HepG2 (cell line): ENCODE data around the gene C6orf136. TPM values are rescaled to one million over a fixed set of nuclear protein-coding genes. Genes with fewer than 3 reads are reported as not detected.

Source experiments
- ATF7 ChIP-seq, 2 experiments: fragments of 450-650 bp in 1 of 2; sonication (generic) in 1 of 2; formaldehyde crosslinking in 1 of 2; IDR thresholded peaks; 2 replicates each; pipeline versions ENCODE4 v1.4.0 to v1.6.1; 2016 to 2020; ENCODE audit warnings: antibody characterized with exemption in 1 of 2, mild to moderate bottlenecking in 1 of 2, missing genetic modification reagents in 1 of 2
- DNMT3B ChIP-seq: conservative IDR thresholded peaks from 2 replicates; pipeline ENCODE4 v1.6.1; 2016; ENCODE audit warnings: missing biosample characterization, control low read depth
- DR1 ChIP-seq: sonication (generic); formaldehyde crosslinking; IDR thresholded peaks from 2 replicates; pipeline ENCODE4 v1.8.0; 2021; ENCODE audit warnings: mild to moderate bottlenecking, missing genetic modification reagents, inconsistent platforms
- ERF ChIP-seq: IDR thresholded peaks from 2 replicates; pipeline ENCODE4 v1.6.1; 2018; ENCODE audit warnings: missing biosample characterization, missing genetic modification reagents
- HMGA1 ChIP-seq: sonication (generic); formaldehyde crosslinking; conservative IDR thresholded peaks from 2 replicates; pipeline ENCODE4 v1.4.0; 2020; ENCODE audit warnings: missing genetic modification reagents
- MAFG ChIP-seq: sonication (generic); formaldehyde crosslinking; IDR thresholded peaks from 2 replicates; pipeline ENCODE4 v1.5.1; 2020; ENCODE audit warnings: mild to moderate bottlenecking, missing genetic modification reagents
- NFIC ChIP-seq: IDR thresholded peaks from 2 replicates; pipeline ENCODE4 v1.6.1; 2012; ENCODE audit warnings: mild to moderate bottlenecking, low read length, inconsistent platforms
- SMYD3 ChIP-seq: sonication (generic); formaldehyde crosslinking; IDR thresholded peaks from 2 replicates; pipeline ENCODE4 v1.8.1; 2023; ENCODE audit warnings: mild to moderate bottlenecking, missing genetic modification reagents
- SOX6 ChIP-seq, 2 experiments: fragments of 450-650 bp in 1 of 2; sonication (generic) in 1 of 2; formaldehyde crosslinking in 1 of 2; IDR thresholded peaks; 2 replicates each; pipeline versions ENCODE4 v1.4.0 to v1.6.1; 2017 to 2020; ENCODE audit warnings: antibody characterized with exemption in 1 of 2, mild to moderate bottlenecking in 1 of 2, missing genetic modification reagents in 1 of 2
- TBP ChIP-seq: sonication (generic); formaldehyde crosslinking; IDR thresholded peaks from 2 replicates; pipeline ENCODE4 v1.5.0; 2020; ENCODE audit warnings: missing genetic modification reagents
- YEATS4 ChIP-seq: sonication (generic); formaldehyde crosslinking; IDR thresholded peaks from 2 replicates; pipeline ENCODE4 v1.4.0; 2020; ENCODE audit warnings: missing genetic modification reagents, borderline replicate concordance
- ZFAT ChIP-seq: sonication (generic); formaldehyde crosslinking; conservative IDR thresholded peaks from 2 replicates; pipeline ENCODE4 v1.8.1; 2023; ENCODE audit warnings: missing genetic modification reagents, inconsistent platforms
- ZNF143 ChIP-seq: sonication (generic); formaldehyde crosslinking; IDR thresholded peaks from 2 replicates; pipeline ENCODE4 v1.4.0; 2020; ENCODE audit warnings: missing genetic modification reagents
- ZNF501 ChIP-seq: sonication (generic); formaldehyde crosslinking; IDR thresholded peaks from 2 replicates; pipeline ENCODE4 v1.5.1; 2020; ENCODE audit warnings: mild to moderate bottlenecking, moderate library complexity, missing genetic modification reagents
- polyA plus RNA-seq, 8 experiments: library from polyadenylated mRNA; depleted of rRNA in 3 of 8; stranded (reverse) in 7 of 8; unstranded in 1 of 8; fragments of >200 nt; fragmentation: Illumina TruSeq in 4 of 8; extraction: Trizol in 4 of 8; gene quantifications; 2 replicates each; pipeline versions ENCODE4 v1.2.1 to v1.2.3, GENCODE V29; 2011 to 2016; ENCODE audit warnings: low read depth in 4 of 8, missing spikeins in 1 of 8, mixed read lengths in 1 of 8; ENCODE audit not compliant: insufficient read depth in 1 of 8
- total RNA-seq, 5 experiments: library from RNA; depleted of rRNA; stranded (reverse); fragments of >200 nt; fragmentation: Illumina TruSeq; extraction: Trizol; gene quantifications; 2 replicates each; pipeline ENCODE4 v1.2.3, GENCODE V29; 2016; ENCODE audit warnings: low read depth in 1 of 5
- TF ChIP-seq, protein P1 (sequence below): sonication (generic); formaldehyde crosslinking; IDR thresholded peaks from 2 replicates; pipeline ENCODE4 v1.4.0; 2020; ENCODE audit warnings: missing genetic modification reagents, mild to moderate bottlenecking, borderline replicate concordance
- TF ChIP-seq, protein P2 (sequence below): sonication (generic); formaldehyde crosslinking; IDR thresholded peaks from 2 replicates; pipeline ENCODE4 v1.5.0; 2020; ENCODE audit warnings: mild to moderate bottlenecking, missing genetic modification reagents, borderline replicate concordance
- TF ChIP-seq, protein P3 (sequence below), 2 experiments: IDR thresholded peaks; 2 replicates each; pipeline ENCODE4 v1.6.1; 2011 to 2012; ENCODE audit warnings: low read length in 2 of 2, borderline replicate concordance in 1 of 2, low read depth in 1 of 2, mild to moderate bottlenecking in 1 of 2, moderate library complexity in 1 of 2
- TF ChIP-seq, protein P4 (sequence below): sonication (generic); formaldehyde crosslinking; IDR thresholded peaks from 2 replicates; pipeline ENCODE4 v1.9.0; 2021; ENCODE audit warnings: missing genetic modification reagents, mild to moderate bottlenecking, borderline replicate concordance
- TF ChIP-seq, protein P5 (sequence below): sonication (generic); formaldehyde crosslinking; IDR thresholded peaks from 2 replicates; pipeline ENCODE4 v1.8.1; 2023; ENCODE audit warnings: mild to moderate bottlenecking, missing genetic modification reagents

The C6orf136 gene
- total and polyA plus RNA-seq, 2 of the 13 experiments (the other 11 are each of a cell fraction or from before 2014, with no cell fraction given): 12.0 to 26.2 TPM

DNA sequence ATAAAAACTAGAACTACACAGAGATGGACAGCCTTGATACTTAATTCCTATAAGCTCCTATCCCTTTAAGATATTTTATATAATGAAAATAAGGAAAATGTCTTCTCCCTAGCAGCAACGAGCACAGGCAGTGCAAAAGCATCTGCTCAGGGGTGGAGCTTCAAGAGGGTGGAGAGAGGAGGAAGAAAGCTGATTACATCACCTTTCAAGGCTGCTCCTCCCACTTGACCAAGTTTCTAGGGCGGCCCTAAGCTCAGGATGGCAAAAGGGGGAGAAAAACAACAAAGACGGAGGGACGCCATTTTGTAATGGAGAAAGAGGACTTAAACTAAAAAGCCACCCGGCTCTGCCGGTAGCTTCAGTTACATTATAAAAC lies 32.1 kb upstream of the C6orf136 start (continued):
- TF ChIP-seq, protein P1, sequence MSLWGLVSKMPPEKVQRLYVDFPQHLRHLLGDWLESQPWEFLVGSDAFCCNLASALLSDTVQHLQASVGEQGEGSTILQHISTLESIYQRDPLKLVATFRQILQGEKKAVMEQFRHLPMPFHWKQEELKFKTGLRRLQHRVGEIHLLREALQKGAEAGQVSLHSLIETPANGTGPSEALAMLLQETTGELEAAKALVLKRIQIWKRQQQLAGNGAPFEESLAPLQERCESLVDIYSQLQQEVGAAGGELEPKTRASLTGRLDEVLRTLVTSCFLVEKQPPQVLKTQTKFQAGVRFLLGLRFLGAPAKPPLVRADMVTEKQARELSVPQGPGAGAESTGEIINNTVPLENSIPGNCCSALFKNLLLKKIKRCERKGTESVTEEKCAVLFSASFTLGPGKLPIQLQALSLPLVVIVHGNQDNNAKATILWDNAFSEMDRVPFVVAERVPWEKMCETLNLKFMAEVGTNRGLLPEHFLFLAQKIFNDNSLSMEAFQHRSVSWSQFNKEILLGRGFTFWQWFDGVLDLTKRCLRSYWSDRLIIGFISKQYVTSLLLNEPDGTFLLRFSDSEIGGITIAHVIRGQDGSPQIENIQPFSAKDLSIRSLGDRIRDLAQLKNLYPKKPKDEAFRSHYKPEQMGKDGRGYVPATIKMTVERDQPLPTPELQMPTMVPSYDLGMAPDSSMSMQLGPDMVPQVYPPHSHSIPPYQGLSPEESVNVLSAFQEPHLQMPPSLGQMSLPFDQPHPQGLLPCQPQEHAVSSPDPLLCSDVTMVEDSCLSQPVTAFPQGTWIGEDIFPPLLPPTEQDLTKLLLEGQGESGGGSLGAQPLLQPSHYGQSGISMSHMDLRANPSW (CRISPR knock-in tag): no peak; the same call in 1 of the 2 replicates
- TF ChIP-seq, protein P2, sequence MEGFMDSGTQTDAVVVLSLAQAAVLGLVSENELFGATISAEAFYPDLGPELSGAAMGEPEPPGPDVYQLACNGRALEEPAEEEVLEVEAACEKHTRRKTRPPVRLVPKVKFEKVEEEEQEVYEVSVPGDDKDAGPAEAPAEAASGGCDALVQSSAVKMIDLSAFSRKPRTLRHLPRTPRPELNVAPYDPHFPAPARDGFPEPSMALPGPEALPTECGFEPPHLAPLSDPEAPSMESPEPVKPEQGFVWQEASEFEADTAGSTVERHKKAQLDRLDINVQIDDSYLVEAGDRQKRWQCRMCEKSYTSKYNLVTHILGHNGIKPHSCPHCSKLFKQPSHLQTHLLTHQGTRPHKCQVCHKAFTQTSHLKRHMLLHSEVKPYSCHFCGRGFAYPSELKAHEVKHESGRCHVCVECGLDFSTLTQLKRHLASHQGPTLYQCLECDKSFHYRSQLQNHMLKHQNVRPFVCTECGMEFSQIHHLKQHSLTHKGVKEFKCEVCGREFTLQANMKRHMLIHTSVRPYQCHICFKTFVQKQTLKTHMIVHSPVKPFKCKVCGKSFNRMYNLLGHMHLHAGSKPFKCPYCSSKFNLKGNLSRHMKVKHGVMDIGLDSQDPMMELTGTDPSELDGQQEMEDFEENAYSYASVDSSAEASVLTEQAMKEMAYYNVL: peak; percentile 31; the same call in 1 of the 2 replicates
- TF ChIP-seq ZNF143: no peak
- no peak for TF ChIP-seq MAFG (CRISPR knock-in tag)
- TF ChIP-seq, protein P3, sequence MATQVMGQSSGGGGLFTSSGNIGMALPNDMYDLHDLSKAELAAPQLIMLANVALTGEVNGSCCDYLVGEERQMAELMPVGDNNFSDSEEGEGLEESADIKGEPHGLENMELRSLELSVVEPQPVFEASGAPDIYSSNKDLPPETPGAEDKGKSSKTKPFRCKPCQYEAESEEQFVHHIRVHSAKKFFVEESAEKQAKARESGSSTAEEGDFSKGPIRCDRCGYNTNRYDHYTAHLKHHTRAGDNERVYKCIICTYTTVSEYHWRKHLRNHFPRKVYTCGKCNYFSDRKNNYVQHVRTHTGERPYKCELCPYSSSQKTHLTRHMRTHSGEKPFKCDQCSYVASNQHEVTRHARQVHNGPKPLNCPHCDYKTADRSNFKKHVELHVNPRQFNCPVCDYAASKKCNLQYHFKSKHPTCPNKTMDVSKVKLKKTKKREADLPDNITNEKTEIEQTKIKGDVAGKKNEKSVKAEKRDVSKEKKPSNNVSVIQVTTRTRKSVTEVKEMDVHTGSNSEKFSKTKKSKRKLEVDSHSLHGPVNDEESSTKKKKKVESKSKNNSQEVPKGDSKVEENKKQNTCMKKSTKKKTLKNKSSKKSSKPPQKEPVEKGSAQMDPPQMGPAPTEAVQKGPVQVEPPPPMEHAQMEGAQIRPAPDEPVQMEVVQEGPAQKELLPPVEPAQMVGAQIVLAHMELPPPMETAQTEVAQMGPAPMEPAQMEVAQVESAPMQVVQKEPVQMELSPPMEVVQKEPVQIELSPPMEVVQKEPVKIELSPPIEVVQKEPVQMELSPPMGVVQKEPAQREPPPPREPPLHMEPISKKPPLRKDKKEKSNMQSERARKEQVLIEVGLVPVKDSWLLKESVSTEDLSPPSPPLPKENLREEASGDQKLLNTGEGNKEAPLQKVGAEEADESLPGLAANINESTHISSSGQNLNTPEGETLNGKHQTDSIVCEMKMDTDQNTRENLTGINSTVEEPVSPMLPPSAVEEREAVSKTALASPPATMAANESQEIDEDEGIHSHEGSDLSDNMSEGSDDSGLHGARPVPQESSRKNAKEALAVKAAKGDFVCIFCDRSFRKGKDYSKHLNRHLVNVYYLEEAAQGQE (IDR thresholded peaks at IDR 0.05; ENCODE audit: borderline replicate concordance in 1 of 2, low read depth in 1 of 2, low read length in 2 of 2): peak in 1 of 2 experiments; percentile 68; a peak in 2 of 4 replicates
- TF ChIP-seq HMGA1 (CRISPR knock-in tag): no peak
- peak; percentile 72; the same call in 1 of the 2 replicates for TF ChIP-seq ERF (CRISPR knock-in tag)
- TF ChIP-seq SMYD3 (CRISPR knock-in tag): 0 out of 2 replicates have a peak, but pooled peaks have one; percentile 6
- TF ChIP-seq YEATS4: peak; percentile 68
- TF ChIP-seq, protein P4, sequence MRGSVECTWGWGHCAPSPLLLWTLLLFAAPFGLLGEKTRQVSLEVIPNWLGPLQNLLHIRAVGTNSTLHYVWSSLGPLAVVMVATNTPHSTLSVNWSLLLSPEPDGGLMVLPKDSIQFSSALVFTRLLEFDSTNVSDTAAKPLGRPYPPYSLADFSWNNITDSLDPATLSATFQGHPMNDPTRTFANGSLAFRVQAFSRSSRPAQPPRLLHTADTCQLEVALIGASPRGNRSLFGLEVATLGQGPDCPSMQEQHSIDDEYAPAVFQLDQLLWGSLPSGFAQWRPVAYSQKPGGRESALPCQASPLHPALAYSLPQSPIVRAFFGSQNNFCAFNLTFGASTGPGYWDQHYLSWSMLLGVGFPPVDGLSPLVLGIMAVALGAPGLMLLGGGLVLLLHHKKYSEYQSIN (CRISPR knock-in tag): no peak
- no peak for TF ChIP-seq TBP (CRISPR knock-in tag)
- TF ChIP-seq NFIC: 0 out of 2 replicates have a peak, but pooled peaks have one; percentile 10
- no peak for TF ChIP-seq SOX6 (IDR thresholded peaks at IDR 0.05)
- peak; percentile 68; the same call in 1 of the 2 replicates for TF ChIP-seq SOX6 (CRISPR knock-in tag; IDR thresholded peaks at IDR 0.05)
- no peak for TF ChIP-seq ZFAT
- peak; percentile 71; the same call in 1 of the 2 replicates for TF ChIP-seq ZNF501 (CRISPR knock-in tag)
- no peak for TF ChIP-seq DR1 (CRISPR knock-in tag)
- TF ChIP-seq ATF7 (IDR thresholded peaks at IDR 0.05): peak; percentile 86
- peak; percentile 84; the same call in 1 of the 2 replicates for TF ChIP-seq ATF7 (CRISPR knock-in tag; IDR thresholded peaks at IDR 0.05)
- TF ChIP-seq, protein P5, sequence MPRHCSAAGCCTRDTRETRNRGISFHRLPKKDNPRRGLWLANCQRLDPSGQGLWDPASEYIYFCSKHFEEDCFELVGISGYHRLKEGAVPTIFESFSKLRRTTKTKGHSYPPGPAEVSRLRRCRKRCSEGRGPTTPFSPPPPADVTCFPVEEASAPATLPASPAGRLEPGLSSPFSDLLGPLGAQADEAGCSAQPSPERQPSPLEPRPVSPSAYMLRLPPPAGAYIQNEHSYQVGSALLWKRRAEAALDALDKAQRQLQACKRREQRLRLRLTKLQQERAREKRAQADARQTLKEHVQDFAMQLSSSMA (CRISPR knock-in tag): no peak
- no peak; the same call in 1 of the 2 replicates for TF ChIP-seq DNMT3B
